T-helper 1 cell treated with Interleukin-12 subunit alpha and Interleukin-12 subunit beta and Interleukin-4 antibody, amounts not matched to agents 30 μg/mL and 1 μg/mL, for 36 hours (primary cell): ENCODE results near the gene BCAR1.
"Not testable (repeated sequence)": the region's sequence is repeated elsewhere in the genome, so short reads cannot be mapped to it uniquely, and the experiment has no call there.

Experiments
- H3K27ac Mint-ChIP-seq: one replicate; pipeline ENCODE4 v1.8.0; 2021; ENCODE audit warnings: mild to moderate bottlenecking, mixed read lengths
- H3K27me3 Mint-ChIP-seq: one replicate; pipeline ENCODE4 v1.8.0; 2021; ENCODE audit warnings: low read depth, mixed read lengths
- H3K36me3 Mint-ChIP-seq: one replicate; pipeline ENCODE4 v1.8.0; 2021; ENCODE audit warnings: low read depth, mixed read lengths
- H3K4me1 Mint-ChIP-seq: one replicate; pipeline ENCODE4 v1.8.0; 2021; ENCODE audit warnings: low read depth, mixed read lengths
- H3K4me3 Mint-ChIP-seq: one replicate; pipeline ENCODE4 v1.8.0; 2021; ENCODE audit warnings: mild to moderate bottlenecking, moderate library complexity, mixed read lengths
- H3K9me3 Mint-ChIP-seq: one replicate; pipeline ENCODE4 v1.8.0; 2021; ENCODE audit warnings: mixed read lengths

The BCAR1 gene

GRCh38 chr16:75233611-75233938 is 17.8 kb downstream of the BCAR1 start:
- Mint-ChIP-seq H3K27ac (no peak overlapping the region), H3K4me3 (no peak overlapping the region), H3K9me3 (no peaks in the 10 kb centered on the region), H3K36me3 (no peaks in the 10 kb centered on the region), H3K27me3 (no peaks in the 10 kb centered on the region), H3K4me1 (no peaks in the 10 kb centered on the region)

GRCh38 chr16:75231570-75231969 is 19.9 kb downstream of the BCAR1 start:
- no peaks in the 10 kb centered on the region for H3K36me3 Mint-ChIP-seq
- H3K27me3 Mint-ChIP-seq = no peaks in the 10 kb centered on the region

GRCh38 chr16:75230471-75231110 is 20.8 kb downstream of the BCAR1 start:
- no peaks in the 10 kb centered on the region for H3K4me1 Mint-ChIP-seq
- no peaks in the 10 kb centered on the region for H3K27me3 Mint-ChIP-seq
- no peaks in the 10 kb centered on the region for H3K36me3 Mint-ChIP-seq

More at GRCh38 chr16:75231570-75231969, 19.9 kb downstream of the BCAR1 start:
- no peaks in the 10 kb centered on the region for H3K9me3 Mint-ChIP-seq
- no peaks in the 10 kb centered on the region for H3K4me1 Mint-ChIP-seq
- no peak overlapping the region for H3K27ac Mint-ChIP-seq
- H3K4me3 Mint-ChIP-seq = no peak overlapping the region

GRCh38 chr16:75229172-75230031 is 22.0 kb downstream of the BCAR1 start:
- no peaks in the 10 kb centered on the region for H3K4me1 Mint-ChIP-seq
- no peak overlapping the region for H3K27ac Mint-ChIP-seq
- no peaks in the 10 kb centered on the region for H3K27me3 Mint-ChIP-seq
- no peak overlapping the region for H3K4me3 Mint-ChIP-seq
- no peaks in the 10 kb centered on the region for H3K9me3 Mint-ChIP-seq
- no peaks in the 10 kb centered on the region for H3K36me3 Mint-ChIP-seq

More at GRCh38 chr16:75230471-75231110, 20.8 kb downstream of the BCAR1 start:
- H3K27ac Mint-ChIP-seq = no peak overlapping the region
- H3K9me3 Mint-ChIP-seq = no peaks in the 10 kb centered on the region
- no peak overlapping the region for H3K4me3 Mint-ChIP-seq

GRCh38 chr16:75228143-75228976 is 23.1 kb downstream of the BCAR1 start:
- Mint-ChIP-seq H3K27ac (no peak overlapping the region), H3K27me3 (no peaks in the 10 kb centered on the region), H3K36me3 (no peaks in the 10 kb centered on the region), H3K9me3 (no peaks in the 10 kb centered on the region), H3K4me1 (no peaks in the 10 kb centered on the region), H3K4me3 (no peak overlapping the region)

GRCh38 chr16:75227361-75228142 is 23.9 kb downstream of the BCAR1 start:
- H3K27me3 Mint-ChIP-seq = no peaks in the 10 kb centered on the region
- no peaks in the 10 kb centered on the region for H3K9me3 Mint-ChIP-seq
- no peak overlapping the region for H3K4me3 Mint-ChIP-seq
- no peaks in the 10 kb centered on the region for H3K4me1 Mint-ChIP-seq
- no peak overlapping the region for H3K27ac Mint-ChIP-seq
- no peaks in the 10 kb centered on the region for H3K36me3 Mint-ChIP-seq

GRCh38 chr16:75226550-75227360 is 24.7 kb downstream of the BCAR1 start:
- H3K27me3 Mint-ChIP-seq = no peaks in the 10 kb centered on the region
- H3K4me1 Mint-ChIP-seq = no peaks in the 10 kb centered on the region
- H3K4me3 Mint-ChIP-seq = no peak overlapping the region
- H3K27ac Mint-ChIP-seq = no peak overlapping the region
- no peaks in the 10 kb centered on the region for H3K36me3 Mint-ChIP-seq
- H3K9me3 Mint-ChIP-seq = no peaks in the 10 kb centered on the region

GRCh38 chr16:75225678-75226515 is 25.5 kb downstream of the BCAR1 start:
- H3K9me3 Mint-ChIP-seq = no peaks in the 10 kb centered on the region
- no peak overlapping the region for H3K27ac Mint-ChIP-seq
- no peak overlapping the region for H3K4me3 Mint-ChIP-seq
- H3K27me3 Mint-ChIP-seq = no peaks in the 10 kb centered on the region
- H3K36me3 Mint-ChIP-seq = no peaks in the 10 kb centered on the region
- no peaks in the 10 kb centered on the region for H3K4me1 Mint-ChIP-seq

- no peaks in the 10 kb centered on the region for H3K9me3 Mint-ChIP-seq
- no peaks in the 10 kb centered on the region for H3K36me3 Mint-ChIP-seq
- H3K4me1 Mint-ChIP-seq = peaks cover 1% of the 10 kb centered on the region
- H3K27ac Mint-ChIP-seq = no peak overlapping the region
- no peak overlapping the region for H3K4me3 Mint-ChIP-seq
- no peaks in the 10 kb centered on the region for H3K27me3 Mint-ChIP-seq
These were observed 26.3 kb downstream of the BCAR1 start for GRCh38 chr16:75225092-75225491.

GRCh38 chr16:75224306-75225082 is 26.9 kb downstream of the BCAR1 start:
- peaks cover 5% of the 10 kb centered on the region for H3K4me1 Mint-ChIP-seq
- no peaks in the 10 kb centered on the region for H3K27me3 Mint-ChIP-seq
- no peaks in the 10 kb centered on the region for H3K9me3 Mint-ChIP-seq
- H3K4me3 Mint-ChIP-seq = no peak overlapping the region
- H3K36me3 Mint-ChIP-seq = no peaks in the 10 kb centered on the region
- H3K27ac Mint-ChIP-seq = no peak overlapping the region

- not testable (repeated sequence) for H3K4me1 Mint-ChIP-seq, H3K27ac Mint-ChIP-seq, H3K4me3 Mint-ChIP-seq, H3K9me3 Mint-ChIP-seq, H3K36me3 Mint-ChIP-seq, H3K27me3 Mint-ChIP-seq
These were observed 28.3 kb downstream of the BCAR1 start for GRCh38 chr16:75223129-75223528.

GRCh38 chr16:75222271-75222783 is 29.1 kb downstream of the BCAR1 start:
- Mint-ChIP-seq H3K27ac (no peak overlapping the region), H3K4me1 (peaks cover 5% of the 10 kb centered on the region), H3K36me3 (no peaks in the 10 kb centered on the region), H3K4me3 (no peak overlapping the region), H3K27me3 (no peaks in the 10 kb centered on the region), H3K9me3 (no peaks in the 10 kb centered on the region)
